ENCODE measurements around the gene CEACAM21. TPM values are rescaled to one million over a fixed set of nuclear protein-coding genes. Genes with fewer than 3 reads are reported as not detected.
"Not testable (repeated sequence)": the region's sequence is repeated elsewhere in the genome, so short reads cannot be mapped to it uniquely, and the experiment has no call there.

CEACAM21 gene
- total RNA-seq, 2 donors from 2014 or later, result 24.7 to 40.7 TPM

DNA sequence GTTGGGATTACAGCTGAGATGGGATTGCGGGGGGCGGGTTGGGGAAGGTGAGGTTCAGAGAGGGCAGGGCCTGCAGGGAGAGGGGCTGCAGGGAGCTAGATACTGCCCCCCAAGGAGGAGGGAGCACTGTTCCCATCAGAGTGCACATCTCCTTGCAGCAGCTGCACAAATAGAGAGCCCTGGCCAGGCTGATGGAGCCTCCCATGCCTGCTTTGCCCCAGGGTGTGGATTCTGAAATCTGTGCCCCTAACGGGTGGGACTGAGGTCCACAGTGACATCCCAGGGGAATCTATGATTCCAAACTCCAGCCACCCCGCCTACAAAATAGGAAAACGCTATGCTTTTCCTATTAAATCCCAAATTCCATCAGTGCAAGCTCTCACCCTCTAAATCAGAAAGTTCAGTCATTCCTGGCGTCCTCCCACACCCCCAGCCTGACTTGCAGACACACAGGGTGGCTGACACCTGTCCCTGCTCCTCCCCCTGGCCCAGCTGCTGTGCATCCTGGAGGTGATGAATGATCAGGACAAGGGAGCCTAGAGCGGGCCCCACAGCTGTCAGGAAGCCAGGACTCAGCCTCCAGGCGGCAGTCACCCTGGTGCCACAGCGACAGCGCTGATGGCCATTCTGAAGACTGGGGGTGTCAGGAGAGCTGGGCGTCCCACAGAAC, 6.3 kb upstream of the CEACAM21 start:
- no peaks in the 10 kb centered on the region for H3K9me3 Mint-ChIP-seq
- H3K36me3 Mint-ChIP-seq, result no peaks in the 10 kb centered on the region
- ATAC-seq, result no peak
- H3K27ac Mint-ChIP-seq, result peak overlapping the region in 1 of 2 donors; percentile 76
- DNase-seq (ENCODE audit: low spot score in 2 of 2), result no peak

DNA sequence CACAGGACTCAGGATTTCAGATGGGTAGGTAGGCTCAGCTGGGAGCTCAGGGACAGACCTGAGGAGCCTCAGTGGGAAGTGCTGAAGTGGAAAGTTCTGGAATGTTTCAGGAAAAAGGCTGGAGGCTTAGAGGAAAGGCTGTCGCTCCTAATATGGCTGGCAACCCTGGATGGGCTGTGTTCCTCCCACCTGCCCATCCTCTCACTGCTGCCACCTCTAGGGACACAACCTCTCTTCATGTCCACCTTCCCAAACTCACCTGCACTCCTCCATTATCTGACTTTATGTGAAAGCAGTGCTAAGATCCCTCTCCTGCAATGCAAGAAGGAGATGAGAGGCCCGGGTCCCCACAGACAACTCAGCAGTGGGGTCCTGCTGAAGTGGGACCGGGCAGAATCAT, 5.8 kb upstream of the CEACAM21 start:
- peak overlapping the region; percentile 61 to 76 for H3K27ac Mint-ChIP-seq
- DNase-seq (ENCODE audit: low spot score in 2 of 2) (no peak), ATAC-seq (peak; percentile 17 to 49)
- no peaks in the 10 kb centered on the region for H3K9me3 Mint-ChIP-seq
- H3K36me3 Mint-ChIP-seq, result no peaks in the 10 kb centered on the region

DNA sequence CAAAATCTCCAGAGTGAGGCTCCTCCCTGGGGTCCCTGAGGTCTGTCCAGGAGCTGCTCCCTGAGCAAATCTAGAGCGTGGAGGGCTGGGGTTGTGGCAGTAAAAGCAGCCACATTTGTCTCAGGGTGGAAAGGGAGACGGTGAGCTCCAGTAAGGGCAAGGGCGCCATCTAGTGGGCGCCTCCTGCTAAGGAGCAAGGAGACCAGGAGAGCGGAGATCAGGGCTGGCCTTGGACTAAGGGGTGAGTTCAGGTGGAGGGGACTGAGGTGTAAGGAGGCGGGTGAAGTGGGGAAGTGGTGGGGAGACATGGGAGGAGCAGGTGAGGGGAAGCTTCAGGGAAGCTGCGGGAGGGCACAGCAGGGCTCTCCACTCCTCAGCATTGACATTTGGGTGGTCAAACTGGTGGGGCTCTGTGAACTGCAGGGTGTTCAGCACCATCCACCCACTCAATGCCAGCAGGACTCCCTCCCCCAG, 5.3 kb upstream of the CEACAM21 start:
- Mint-ChIP-seq H3K9me3 (no peaks in the 10 kb centered on the region), H3K27ac (peak overlapping the region in 1 of 2 donors; percentile 61), H3K36me3 (no peaks in the 10 kb centered on the region)
- ATAC-seq (peak; percentile 96 to 97), DNase-seq (ENCODE audit: low spot score in 2 of 2) (peak; percentile 81 to 88)

DNA sequence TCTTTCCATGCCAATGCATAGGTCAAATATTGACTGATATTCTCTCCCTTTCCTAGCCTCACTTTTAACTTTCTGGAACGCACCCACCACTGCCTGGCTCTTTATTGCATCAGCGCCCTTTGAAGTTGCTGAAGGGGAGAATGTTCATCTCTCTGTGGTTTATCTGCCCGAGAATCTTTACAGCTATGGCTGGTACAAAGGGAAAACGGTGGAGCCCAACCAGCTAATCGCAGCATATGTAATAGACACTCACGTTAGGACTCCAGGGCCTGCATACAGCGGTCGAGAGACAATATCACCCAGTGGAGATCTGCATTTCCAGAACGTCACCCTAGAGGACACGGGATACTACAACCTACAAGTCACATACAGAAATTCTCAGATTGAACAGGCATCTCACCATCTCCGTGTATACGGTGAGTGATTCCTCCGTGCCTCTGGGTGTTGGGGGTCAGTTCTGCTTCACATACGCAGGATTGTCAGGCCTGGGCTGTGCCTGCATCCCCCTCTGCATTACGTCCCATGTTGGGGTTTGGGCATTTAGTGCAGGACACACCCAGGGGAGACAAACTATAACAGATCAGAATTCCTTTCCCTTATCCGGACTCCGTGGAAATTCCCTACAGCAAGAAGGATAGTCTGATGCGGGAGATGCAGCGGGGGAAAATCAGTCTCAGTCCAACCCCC, 1.3 kb downstream of the CEACAM21 start:
- H3K27ac Mint-ChIP-seq, result peak overlapping the region; percentile 87 to 91
- DNase-seq (ENCODE audit: low spot score in 2 of 2) (no peak), ATAC-seq (peak; percentile 9 to 29)
- peaks cover 31 to 33% of the 10 kb centered on the region in 2 donors for H3K36me3 Mint-ChIP-seq
- peaks cover 9 to 14% of the 10 kb centered on the region in 2 donors for H3K9me3 Mint-ChIP-seq

DNA sequence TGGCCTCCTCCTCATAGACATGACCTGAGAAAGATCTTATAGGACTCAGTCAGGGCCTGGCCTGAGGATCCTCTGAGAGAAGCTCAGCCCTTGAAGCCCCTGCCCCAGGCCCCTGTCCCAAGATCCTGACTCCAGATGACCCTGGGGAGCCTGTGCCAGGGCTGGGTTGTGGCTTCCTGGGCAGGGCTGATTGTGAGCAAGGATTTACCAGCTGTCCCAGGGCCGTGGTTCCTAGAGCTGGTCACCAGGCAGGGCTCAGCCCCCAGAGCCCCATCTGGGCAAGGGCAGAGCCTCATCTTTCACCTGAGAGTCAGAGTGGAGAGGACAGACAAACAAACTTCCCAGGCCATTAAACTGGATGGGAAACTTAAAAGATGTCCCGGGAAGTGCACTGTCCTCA, 1.9 kb downstream of the CEACAM21 start:
- H3K27ac Mint-ChIP-seq, result peak overlapping the region in 1 of 2 donors; percentile 68
- H3K9me3 Mint-ChIP-seq, result peaks cover 9 to 16% of the 10 kb centered on the region in 2 donors
- peaks cover 36 to 38% of the 10 kb centered on the region in 2 donors for H3K36me3 Mint-ChIP-seq
- ATAC-seq (no peak), DNase-seq (ENCODE audit: low spot score in 2 of 2) (no peak)

DNA sequence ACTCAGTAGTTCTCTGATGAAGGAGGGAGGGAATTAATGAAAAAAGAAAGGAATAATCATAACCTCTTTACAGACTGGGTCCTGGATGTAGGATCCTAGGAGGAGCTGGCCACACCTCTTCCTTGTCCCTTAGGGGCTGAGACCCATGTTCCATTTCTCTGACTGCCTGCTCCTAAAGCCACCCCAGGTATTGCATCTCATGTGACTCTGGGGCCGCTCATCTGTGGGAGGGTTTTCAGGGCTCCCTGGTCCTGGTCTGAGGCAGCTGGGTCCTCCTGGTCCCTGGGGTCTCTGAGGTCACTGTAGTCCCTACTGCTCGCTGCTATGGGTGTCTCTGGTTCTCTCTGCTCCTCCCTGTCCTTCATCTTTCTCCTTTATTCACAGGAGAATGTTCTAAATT, 2.9 kb downstream of the CEACAM21 start:
- H3K36me3 Mint-ChIP-seq, result peaks cover 44 to 49% of the 10 kb centered on the region in 2 donors
- no peak overlapping the region for H3K27ac Mint-ChIP-seq
- ATAC-seq (no peak), DNase-seq (ENCODE audit: low spot score in 2 of 2) (no peak)
- peaks cover 9 to 25% of the 10 kb centered on the region in 2 donors for H3K9me3 Mint-ChIP-seq

DNA sequence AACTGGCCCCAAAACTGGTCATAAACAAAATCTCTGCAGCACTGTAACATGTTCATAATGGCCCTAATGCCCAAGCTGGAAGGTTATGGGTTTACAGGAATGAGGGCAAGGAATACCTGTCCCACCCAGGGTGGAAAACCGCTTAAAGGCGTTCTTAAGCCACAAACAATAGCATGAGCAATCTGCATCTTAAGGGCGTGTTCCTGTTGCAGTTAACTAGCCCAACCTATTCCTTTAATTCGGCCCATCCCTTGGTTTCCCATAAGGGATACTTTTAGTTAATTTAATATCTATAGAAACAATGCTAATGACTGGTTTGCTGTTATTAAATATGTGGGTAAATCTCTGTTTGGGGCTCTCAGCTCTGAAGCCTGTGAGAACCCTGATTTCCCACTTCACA, 5.1 kb downstream of the CEACAM21 start:
- peaks cover 9 to 25% of the 10 kb centered on the region in 2 donors for H3K9me3 Mint-ChIP-seq
- not testable (repeated sequence) for DNase-seq (ENCODE audit: low spot score in 2 of 2); ATAC-seq; H3K27ac Mint-ChIP-seq
- H3K36me3 Mint-ChIP-seq, result peaks cover 44 to 56% of the 10 kb centered on the region in 2 donors

DNA sequence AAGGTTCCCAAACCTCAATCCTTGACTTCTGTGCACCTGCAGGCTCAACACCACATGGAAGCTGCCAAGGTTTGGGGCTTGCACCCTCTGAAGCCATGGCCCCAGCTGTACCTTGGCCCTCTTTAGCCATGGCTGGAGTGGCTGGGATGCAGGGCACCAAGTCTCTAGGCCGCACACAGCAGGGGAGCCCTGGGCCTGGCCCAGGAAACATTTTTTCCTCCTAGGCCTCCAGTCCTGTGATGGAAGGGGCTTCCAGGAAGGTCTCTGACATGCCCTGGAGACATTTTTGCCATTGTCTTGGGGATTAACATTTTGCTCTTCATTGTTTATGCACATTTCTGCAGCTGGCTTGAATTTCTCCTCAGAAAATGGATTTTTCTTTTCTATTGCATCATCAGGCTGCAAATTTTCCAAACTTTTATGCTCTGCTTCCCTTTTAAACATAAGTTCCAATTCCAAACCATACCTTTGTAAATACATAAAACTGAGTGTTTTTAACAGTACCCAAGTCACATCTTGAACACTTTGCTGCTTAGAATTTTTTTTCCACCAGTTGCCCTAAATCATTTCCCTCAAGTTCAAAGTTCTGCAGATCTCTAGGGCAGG, 6.7 kb downstream of the CEACAM21 start:
- not testable (repeated sequence) for H3K27ac Mint-ChIP-seq; DNase-seq (ENCODE audit: low spot score in 2 of 2); ATAC-seq
- Mint-ChIP-seq H3K36me3 (peaks cover 44 to 51% of the 10 kb centered on the region in 2 donors), H3K9me3 (peaks cover 9 to 25% of the 10 kb centered on the region in 2 donors)

DNA sequence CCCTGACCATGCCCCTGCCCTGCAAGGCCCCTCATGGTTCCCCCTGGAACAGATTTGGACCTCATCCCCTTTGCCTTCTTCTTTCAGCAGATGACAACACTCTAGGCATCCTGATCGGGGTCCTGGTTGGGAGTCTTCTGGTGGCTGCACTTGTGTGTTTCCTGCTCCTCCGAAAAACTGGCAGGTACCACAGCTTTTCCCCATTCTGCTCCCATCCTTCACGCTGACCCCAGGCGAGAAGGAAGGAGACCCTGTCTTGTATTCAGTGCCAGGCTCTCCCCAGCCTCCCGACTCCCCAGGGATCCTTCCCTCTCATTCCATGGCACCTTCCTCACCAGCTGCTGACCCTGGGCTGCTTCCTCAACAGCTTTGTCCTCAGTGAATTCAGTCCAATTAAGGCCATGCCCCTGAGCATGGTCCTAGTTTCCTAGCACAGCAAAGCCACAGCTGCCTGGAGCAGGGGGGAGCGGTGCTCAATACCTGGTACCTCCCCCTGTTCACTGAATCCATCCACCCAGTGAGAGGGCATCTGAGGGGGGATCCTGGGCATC, 8.4 kb downstream of the CEACAM21 start:
- peaks cover 9 to 25% of the 10 kb centered on the region in 2 donors for H3K9me3 Mint-ChIP-seq
- peaks cover 38 to 48% of the 10 kb centered on the region in 2 donors for H3K36me3 Mint-ChIP-seq
- H3K27ac Mint-ChIP-seq, result no peak overlapping the region
- DNase-seq (ENCODE audit: low spot score in 2 of 2) (no peak), ATAC-seq (no peak)

DNA sequence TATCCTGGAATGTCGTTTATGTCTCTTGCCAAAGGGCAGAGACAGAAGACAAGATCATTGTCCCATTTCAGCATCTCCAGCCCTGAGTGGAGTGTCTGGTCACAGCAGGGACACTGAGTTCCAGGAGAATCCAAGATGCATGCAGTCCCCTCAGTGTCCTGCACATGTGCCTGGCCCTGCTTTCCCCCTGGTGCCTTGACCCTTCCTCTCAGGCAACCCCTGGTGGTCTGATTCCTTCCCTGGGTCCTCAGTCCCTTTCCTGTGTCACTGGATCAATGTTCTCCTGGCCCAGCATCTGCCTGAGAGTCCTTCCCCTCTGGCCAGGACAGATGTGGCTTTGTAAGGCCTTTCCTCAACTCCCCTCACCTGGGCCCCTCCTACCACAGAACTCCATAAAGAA, 9.0 kb downstream of the CEACAM21 start:
- H3K9me3 Mint-ChIP-seq, result peaks cover 9 to 25% of the 10 kb centered on the region in 2 donors
- no peak for ATAC-seq
- H3K36me3 Mint-ChIP-seq, result peaks cover 36 to 47% of the 10 kb centered on the region in 2 donors
- H3K27ac Mint-ChIP-seq, result peak overlapping the region; percentile 38 to 52
- no peak for DNase-seq (ENCODE audit: low spot score in 2 of 2)

DNA sequence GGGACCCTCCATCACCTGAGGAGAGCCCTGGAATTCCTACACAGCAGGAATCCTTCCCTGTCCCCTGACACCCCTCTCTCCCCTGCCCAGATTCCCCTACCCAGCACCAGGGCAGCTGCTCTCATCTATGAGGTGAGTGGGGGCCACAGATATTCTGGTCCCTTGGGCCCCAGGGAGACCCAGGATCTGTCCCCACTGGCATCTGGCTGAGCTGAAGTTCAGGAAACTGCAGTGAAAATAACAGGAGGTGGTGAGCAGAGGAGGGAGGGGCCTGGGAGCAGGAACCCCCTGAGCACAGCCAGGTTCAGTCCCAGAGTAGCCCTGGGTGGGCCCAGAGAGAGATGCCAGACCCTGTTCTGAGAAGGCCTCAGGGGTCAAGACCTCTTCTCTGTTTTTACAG, 10.1 kb downstream of the CEACAM21 start:
- DNase-seq (ENCODE audit: low spot score in 2 of 2), result no peak
- ATAC-seq, result no peak
- Mint-ChIP-seq H3K9me3 (peaks cover 9 to 23% of the 10 kb centered on the region in 2 donors), H3K36me3 (peaks cover 25 to 36% of the 10 kb centered on the region in 2 donors), H3K27ac (peak overlapping the region in 1 of 2 donors; percentile 38)

DNA sequence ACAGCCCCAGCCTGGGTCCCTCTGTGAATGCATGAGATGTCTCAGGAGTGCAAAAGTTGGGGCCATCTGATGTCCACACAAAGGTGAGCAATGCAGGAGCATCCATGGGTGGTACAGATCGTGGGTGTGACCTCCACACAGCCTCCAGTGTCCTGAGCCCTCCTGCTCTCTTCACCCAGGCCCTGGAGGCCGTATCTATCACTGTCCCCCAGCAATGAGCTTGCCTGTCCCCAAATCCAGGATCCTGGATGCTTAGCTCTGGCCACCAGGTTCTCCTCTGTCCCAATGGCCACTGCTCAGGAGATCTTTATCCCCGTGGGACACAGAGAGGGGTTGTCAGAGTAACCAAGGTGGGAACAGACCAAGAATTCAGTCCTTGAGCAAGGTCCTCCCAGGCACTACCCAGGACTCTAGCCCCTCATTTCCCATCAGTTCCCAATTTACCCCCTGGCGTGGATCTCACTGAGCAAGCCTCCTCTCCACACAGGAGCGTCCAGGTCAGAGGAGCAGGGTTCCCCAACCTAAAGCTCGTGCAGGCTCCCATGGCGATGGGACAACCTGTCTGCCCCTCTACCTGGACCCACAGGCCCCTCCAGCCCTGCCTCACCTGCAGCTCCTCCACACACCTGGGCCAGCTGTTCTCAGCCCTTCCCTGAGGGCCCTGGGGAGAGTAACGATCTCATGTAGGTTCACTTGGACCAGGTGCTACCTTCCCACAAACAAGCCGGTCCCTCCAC, 11.3 kb downstream of the CEACAM21 start:
- ATAC-seq (no peak), DNase-seq (ENCODE audit: low spot score in 2 of 2) (no peak)
- peaks cover 13 to 23% of the 10 kb centered on the region in 2 donors for H3K36me3 Mint-ChIP-seq
- peak overlapping the region in 1 of 2 donors; percentile 12 for H3K27ac Mint-ChIP-seq
- H3K9me3 Mint-ChIP-seq, result peaks cover under 1 to 11% of the 10 kb centered on the region in 2 donors

DNA sequence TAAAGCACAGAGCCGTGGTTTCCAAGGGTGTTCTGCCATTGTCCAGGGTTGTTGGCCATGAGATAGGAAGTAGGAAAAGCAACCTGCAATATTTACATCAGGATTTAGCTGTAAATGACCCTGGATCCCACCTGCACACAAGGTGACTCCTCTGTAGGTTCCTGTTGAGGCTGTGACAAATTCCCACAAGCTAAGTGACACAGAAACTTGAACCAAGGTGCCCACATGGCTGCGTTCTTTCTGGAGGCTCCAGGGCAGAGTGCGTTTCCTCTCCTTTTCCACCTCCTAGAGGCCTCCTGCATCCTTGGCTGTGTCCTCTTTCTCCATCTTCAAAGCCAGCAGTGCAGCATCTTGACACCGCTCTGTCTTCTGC, 11.9 kb downstream of the CEACAM21 start:
- ATAC-seq (no peak), DNase-seq (ENCODE audit: low spot score in 2 of 2) (no peak)
- H3K9me3 Mint-ChIP-seq, result peaks cover 0 to 9% of the 10 kb centered on the region in 2 donors
- H3K36me3 Mint-ChIP-seq, result peaks cover 7 to 18% of the 10 kb centered on the region in 2 donors
- H3K27ac Mint-ChIP-seq, result no peak overlapping the region

DNA sequence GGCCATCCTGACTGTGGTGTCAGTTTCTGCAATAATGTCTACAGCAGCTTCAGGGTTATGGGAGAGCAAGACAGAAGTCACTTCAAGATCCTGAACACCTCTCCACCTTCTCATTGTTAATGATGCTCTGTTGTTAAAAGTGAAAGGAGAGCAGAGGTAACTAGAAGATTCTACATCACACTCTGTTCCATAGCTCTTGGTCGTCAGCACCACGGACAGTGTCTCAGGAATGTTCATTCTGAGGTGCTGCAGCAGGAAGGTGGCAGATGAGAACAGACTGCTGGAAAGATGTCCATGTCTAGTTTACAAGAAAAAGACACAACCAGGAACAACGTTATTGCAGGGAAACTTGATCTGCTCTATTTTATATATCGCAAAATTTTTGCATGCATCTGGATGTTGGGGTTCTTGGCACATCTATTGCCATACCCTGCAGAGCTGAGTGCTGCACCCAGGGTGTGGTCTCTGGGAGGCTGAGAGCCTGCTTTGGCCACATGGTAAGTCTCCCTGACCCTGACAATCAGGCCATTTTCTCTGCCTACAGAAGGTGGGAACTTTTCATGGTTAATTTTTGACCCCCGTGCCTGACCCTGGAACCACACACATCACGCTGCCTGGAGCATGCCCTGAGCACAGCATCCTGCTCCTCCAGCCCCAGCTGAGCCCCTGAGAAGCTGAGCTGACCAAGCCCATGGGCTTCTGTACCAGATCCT, 12.7 kb downstream of the CEACAM21 start:
- Mint-ChIP-seq H3K9me3 (peaks cover 0 to under 1% of the 10 kb centered on the region in 2 donors), H3K27ac (no peak overlapping the region), H3K36me3 (peaks cover 0 to 10% of the 10 kb centered on the region in 2 donors)
- no peak for ATAC-seq
- no peak for DNase-seq (ENCODE audit: low spot score in 2 of 2)

DNA sequence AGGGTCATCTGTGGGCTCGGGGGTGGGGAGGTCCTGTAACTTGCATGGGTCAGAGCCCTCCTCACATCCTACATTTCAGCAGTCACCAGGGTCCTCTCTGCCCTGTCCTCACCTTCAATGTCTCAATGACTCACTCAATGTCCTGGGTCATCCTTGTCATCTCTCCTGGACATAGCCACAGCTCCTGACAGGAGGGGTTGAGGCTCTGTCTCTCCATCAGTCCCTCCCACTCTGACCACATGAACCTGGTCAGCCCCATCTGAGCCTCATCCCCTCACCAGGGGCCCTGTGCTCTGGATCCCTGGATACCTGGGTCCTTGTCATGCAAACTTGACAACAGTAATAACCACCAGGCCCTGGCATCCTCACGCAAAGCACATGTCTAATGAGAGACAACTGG, 13.4 kb downstream of the CEACAM21 start:
- Mint-ChIP-seq H3K27ac (peak overlapping the region; percentile 15 to 70), H3K36me3 (peaks cover 0 to 2% of the 10 kb centered on the region in 2 donors), H3K9me3 (no peaks in the 10 kb centered on the region)
- peak in 1 of 2 donors; percentile 16 for ATAC-seq
- no peak for DNase-seq (ENCODE audit: low spot score in 2 of 2)

DNA sequence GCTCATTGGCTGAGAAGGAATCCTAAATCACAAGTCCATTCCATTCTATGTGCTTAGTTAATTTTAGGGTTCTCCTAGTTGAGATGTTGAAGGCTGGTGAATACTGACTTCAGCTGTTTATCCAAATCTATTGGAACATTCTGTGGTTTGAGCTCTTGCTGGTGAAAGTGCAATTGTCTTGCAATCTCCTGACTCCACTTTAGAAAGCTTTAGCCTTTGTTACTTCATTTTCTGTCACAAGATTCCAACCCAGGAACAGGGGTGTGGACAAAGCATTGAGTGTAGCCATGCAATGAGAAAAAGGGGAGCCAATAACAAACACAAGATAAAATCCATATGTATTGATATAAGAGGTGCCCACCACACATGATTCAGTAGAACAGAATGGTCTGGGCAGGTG, 15.0 kb downstream of the CEACAM21 start:
- H3K36me3 Mint-ChIP-seq, result no peaks in the 10 kb centered on the region
- H3K27ac Mint-ChIP-seq, result no peak overlapping the region
- ATAC-seq (no peak), DNase-seq (ENCODE audit: low spot score in 2 of 2) (no peak)
- no peaks in the 10 kb centered on the region for H3K9me3 Mint-ChIP-seq
